Upper lobe of left lung (tissue), 4 donors: ENCODE measurements around the gene TLE2.

ENCODE experiments used
- EP300 ChIP-seq, 4 donors: sonication (generic); formaldehyde crosslinking; IDR thresholded peaks; one replicate each; pipeline ENCODE4 v1.5.1; 2017; ENCODE audit warnings: antibody characterized with exemption in 4 of 4, control low read depth in 2 of 4
- POLR2A ChIP-seq, 4 donors: fragments of 450-650 bp; IDR thresholded peaks; one replicate each; pipeline ENCODE4 v1.5.1; 2016 to 2017; ENCODE audit warnings: antibody characterized with exemption in 4 of 4, mild to moderate bottlenecking in 2 of 4
- POLR2AphosphoS5 ChIP-seq, 2 donors: sonication (generic); formaldehyde crosslinking; IDR thresholded peaks; one replicate each; pipeline ENCODE4 v1.5.1; 2017; ENCODE audit warnings: antibody characterized with exemption in 2 of 2
- TF ChIP-seq, protein P1 (sequence below), 6 experiments: fragments of 450-650 bp in 4 of 6; fragments of 200-600 bp in 2 of 6; sonication (generic) in 2 of 6; IDR thresholded peaks; one replicate each; pipeline ENCODE4 v1.5.1; 2016 to 2019; ENCODE audit warnings: antibody characterized with exemption in 6 of 6

DNA sequence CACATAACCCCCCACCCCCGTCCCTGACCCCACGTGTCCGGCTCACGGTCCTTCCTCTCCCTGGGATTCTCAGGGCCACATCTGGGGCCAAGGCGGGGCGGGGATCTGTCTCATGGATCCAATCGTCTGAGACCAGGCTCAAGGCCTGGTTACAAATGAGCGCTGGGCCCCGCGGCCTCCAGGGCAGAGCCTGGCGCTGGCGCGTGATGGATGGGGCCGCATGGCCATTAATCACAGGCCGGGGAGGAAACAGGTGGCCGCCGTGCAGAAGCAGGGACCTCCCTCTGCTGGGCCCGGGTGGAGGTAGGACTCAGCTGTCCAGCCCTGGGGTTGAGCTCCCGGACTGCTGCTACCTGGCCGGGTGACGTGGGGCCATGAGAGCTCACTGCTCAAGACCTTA is 39.0 kb upstream of the TLE2 start:
- TF ChIP-seq, protein P1, sequence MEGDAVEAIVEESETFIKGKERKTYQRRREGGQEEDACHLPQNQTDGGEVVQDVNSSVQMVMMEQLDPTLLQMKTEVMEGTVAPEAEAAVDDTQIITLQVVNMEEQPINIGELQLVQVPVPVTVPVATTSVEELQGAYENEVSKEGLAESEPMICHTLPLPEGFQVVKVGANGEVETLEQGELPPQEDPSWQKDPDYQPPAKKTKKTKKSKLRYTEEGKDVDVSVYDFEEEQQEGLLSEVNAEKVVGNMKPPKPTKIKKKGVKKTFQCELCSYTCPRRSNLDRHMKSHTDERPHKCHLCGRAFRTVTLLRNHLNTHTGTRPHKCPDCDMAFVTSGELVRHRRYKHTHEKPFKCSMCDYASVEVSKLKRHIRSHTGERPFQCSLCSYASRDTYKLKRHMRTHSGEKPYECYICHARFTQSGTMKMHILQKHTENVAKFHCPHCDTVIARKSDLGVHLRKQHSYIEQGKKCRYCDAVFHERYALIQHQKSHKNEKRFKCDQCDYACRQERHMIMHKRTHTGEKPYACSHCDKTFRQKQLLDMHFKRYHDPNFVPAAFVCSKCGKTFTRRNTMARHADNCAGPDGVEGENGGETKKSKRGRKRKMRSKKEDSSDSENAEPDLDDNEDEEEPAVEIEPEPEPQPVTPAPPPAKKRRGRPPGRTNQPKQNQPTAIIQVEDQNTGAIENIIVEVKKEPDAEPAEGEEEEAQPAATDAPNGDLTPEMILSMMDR (IDR thresholded peaks at IDR 0.05) = no peak
- TF ChIP-seq POLR2A (IDR thresholded peaks at IDR 0.05) = no peak
- no peak for TF ChIP-seq EP300 (IDR thresholded peaks at IDR 0.05)
- TF ChIP-seq POLR2AphosphoS5 (IDR thresholded peaks at IDR 0.05) = no peak
